HG03139 (cell line): ENCODE data around the gene SPSB3.

Experiments
- ATAC-seq: cut with Tn5 transposase; IDR thresholded peaks from one replicate; pipeline ENCODE4 v1.9.1; 2021; ENCODE audit not compliant: unreplicated experiment

SPSB3 gene

GRCh38 chr16:1782408-1783264 lies at the start of gene SPSB3, which contains the start of gene NUBP2:
SPSB3 (minus strand) TSS chr16:1782571; CDS start chr16:1781483, 1,088 bp downstream.
NUBP2 (plus strand) TSS chr16:1782960; CDS start chr16:1783021, 61 bp downstream.
- ATAC-seq: peak; percentile 79

GRCh38 chr16:1831186-1832075 lies 49.1 kb upstream of the SPSB3 start:
- ATAC-seq: no peak

GRCh38 chr16:1830213-1830612 lies 47.8 kb upstream of the SPSB3 start:
- no peak for ATAC-seq

- no peak for ATAC-seq
Observed at GRCh38 chr16:1828645-1829410, 46.5 kb upstream of the SPSB3 start.

- peak; percentile 76 for ATAC-seq
Observed at GRCh38 chr16:1826691-1827573, 44.6 kb upstream of the SPSB3 start, which contains the start of the genes FAHD1 and HAGH. FAHD1 (plus strand) TSS chr16:1827206; CDS start chr16:1827239, 33 bp downstream. HAGH (minus strand) TSS chr16:1826825; CDS start chr16:1826787, 38 bp downstream.

- peak; percentile 44 for ATAC-seq
Observed at GRCh38 chr16:1825864-1826690, 43.7 kb upstream of the SPSB3 start.

- ATAC-seq: no peak
Observed at GRCh38 chr16:1825381-1825863, 43.1 kb upstream of the SPSB3 start.

- ATAC-seq: no peak
Observed at GRCh38 chr16:1823821-1824220, 41.5 kb upstream of the SPSB3 start.

- ATAC-seq: no peak
Observed at GRCh38 chr16:1822801-1823200, 40.4 kb upstream of the SPSB3 start.

- no peak for ATAC-seq
Observed at GRCh38 chr16:1821861-1822611, 39.7 kb upstream of the SPSB3 start.

- no peak for ATAC-seq
Observed at GRCh38 chr16:1820946-1821290, 38.5 kb upstream of the SPSB3 start.

GRCh38 chr16:1820096-1820945 lies 38.0 kb upstream of the SPSB3 start:
- ATAC-seq: no peak

GRCh38 chr16:1819611-1820010 lies 37.2 kb upstream of the SPSB3 start:
- no peak for ATAC-seq

- no peak for ATAC-seq
Observed at GRCh38 chr16:1818873-1819525, 36.6 kb upstream of the SPSB3 start.

GRCh38 chr16:1818204-1818872 lies 36.0 kb upstream of the SPSB3 start:
- ATAC-seq: no peak

GRCh38 chr16:1817716-1818115 lies 35.3 kb upstream of the SPSB3 start:
- ATAC-seq: no peak
